Measurements from ENCODE around the gene ZNF821.
"Not testable (repeated sequence)": the region's sequence is repeated elsewhere in the genome, so short reads cannot be mapped to it uniquely, and the experiment has no call there.

Gene ZNF821

GRCh38 chr16:71855937-71856662 lies 27.9 kb downstream of the ZNF821 start:
- DNase-seq = no peak

GRCh38 chr16:71854369-71854948 lies 29.5 kb downstream of the ZNF821 start:
- DNase-seq = no peak

- DNase-seq = no peak
Observed at GRCh38 chr16:71853413-71853812, 30.6 kb downstream of the ZNF821 start.

- DNase-seq = no peak
Observed at GRCh38 chr16:71852561-71852960, 31.4 kb downstream of the ZNF821 start.

- no peak for DNase-seq
Observed at GRCh38 chr16:71852158-71852557, 31.8 kb downstream of the ZNF821 start.

GRCh38 chr16:71851746-71852145 lies 32.2 kb downstream of the ZNF821 start:
- DNase-seq = no peak

GRCh38 chr16:71848622-71849021 lies 35.4 kb downstream of the ZNF821 start:
- no peak for DNase-seq

- no peak for DNase-seq
Observed at GRCh38 chr16:71847096-71847495, 36.9 kb downstream of the ZNF821 start.

- DNase-seq = no peak
Observed at GRCh38 chr16:71846431-71846830, 37.6 kb downstream of the ZNF821 start.

- DNase-seq = no peak
Observed at GRCh38 chr16:71845639-71846430, 38.1 kb downstream of the ZNF821 start, which contains the start of gene ATXN1L. Gene ATXN1L (plus strand): TSS chr16:71845976. CDS start chr16:71849741, 3,765 bp downstream.

- DNase-seq = no peak
Observed at GRCh38 chr16:71843572-71843971, 40.4 kb downstream of the ZNF821 start.

GRCh38 chr16:71840052-71840451 lies 43.9 kb downstream of the ZNF821 start:
- no peak for DNase-seq

- no peak for DNase-seq
Observed at GRCh38 chr16:71837150-71837549, 46.8 kb downstream of the ZNF821 start.

GRCh38 chr16:71834291-71834690 lies 49.7 kb downstream of the ZNF821 start:
- no peak for DNase-seq

GRCh38 chr16:71832112-71832511 lies 51.9 kb downstream of the ZNF821 start:
- not testable (repeated sequence) for DNase-seq

GRCh38 chr16:71831698-71832097 lies 52.3 kb downstream of the ZNF821 start:
- DNase-seq = not testable (repeated sequence)

- DNase-seq = no peak
Observed at GRCh38 chr16:71830359-71830758, 53.6 kb downstream of the ZNF821 start.

GRCh38 chr16:71826533-71827017 lies 57.4 kb downstream of the ZNF821 start:
- no peak for DNase-seq

- DNase-seq = not testable (repeated sequence)
Observed at GRCh38 chr16:71817155-71817500, 66.9 kb downstream of the ZNF821 start.

- no peak for DNase-seq
Observed at GRCh38 chr16:71811261-71811803, 72.7 kb downstream of the ZNF821 start.

GRCh38 chr16:71810155-71810530 lies 73.8 kb downstream of the ZNF821 start:
- DNase-seq = not testable (repeated sequence)

Measured in NCI-H1417 treated with DMSO at 0.1 percent for 48 hours (cell line).